Activated naive CD4-positive, alpha-beta T cell treated with anti-CD3 and anti-CD28 coated beads for 36 hours (primary cell): ENCODE measurements around the gene SLC39A7. TPM values are rescaled to one million over a fixed set of nuclear protein-coding genes. Genes with fewer than 3 reads are reported as not detected.
"Not testable (repeated sequence)": the region's sequence is repeated elsewhere in the genome, so short reads cannot be mapped to it uniquely, and the experiment has no call there.

Source experiments
- CTCF ChIA-PET: fragments of 350-600 bp; sonication (Branson Sonifier 250); formaldehyde crosslinking; loops from one replicate; lab custom pipeline; 2021; ENCODE audit warnings: antibody characterized with exemption; lab: Charles Lee
- DNase-seq: peaks from one replicate; pipeline ENCODE4 v3.0.0-alpha.2; 2020
- H3K27ac Mint-ChIP-seq: one replicate; pipeline ENCODE4 v1.8.0; 2021; ENCODE audit warnings: mild to moderate bottlenecking, mixed read lengths
- H3K27me3 Mint-ChIP-seq: one replicate; pipeline ENCODE4 v1.8.0; 2021; ENCODE audit warnings: low read depth, mixed read lengths
- H3K36me3 Mint-ChIP-seq: one replicate; pipeline ENCODE4 v1.8.0; 2021; ENCODE audit warnings: low read depth, mixed read lengths
- H3K4me1 Mint-ChIP-seq: one replicate; pipeline ENCODE4 v1.8.0; 2021; ENCODE audit warnings: low read depth, mixed read lengths
- H3K4me3 Mint-ChIP-seq: one replicate; pipeline ENCODE4 v1.8.0; 2021; ENCODE audit warnings: mild to moderate bottlenecking, moderate library complexity, mixed read lengths
- H3K9me3 Mint-ChIP-seq: one replicate; pipeline ENCODE4 v1.8.0; 2021; ENCODE audit warnings: mixed read lengths
- intact Hi-C: fragments of 100-400 bp; cut with micrococcal nuclease; formaldehyde crosslinking; loops from one replicate; pipeline ENCODE4 v1.15.1; 2023
- total RNA-seq, 2 experiments: library from RNA; stranded (reverse); gene quantifications; one replicate each; pipeline ENCODE4 v1.2.3, GENCODE V29; 2021

SLC39A7 gene
- total RNA-seq, 2 experiments from 2014 or later: 35.9 to 39.5 TPM

DNA sequence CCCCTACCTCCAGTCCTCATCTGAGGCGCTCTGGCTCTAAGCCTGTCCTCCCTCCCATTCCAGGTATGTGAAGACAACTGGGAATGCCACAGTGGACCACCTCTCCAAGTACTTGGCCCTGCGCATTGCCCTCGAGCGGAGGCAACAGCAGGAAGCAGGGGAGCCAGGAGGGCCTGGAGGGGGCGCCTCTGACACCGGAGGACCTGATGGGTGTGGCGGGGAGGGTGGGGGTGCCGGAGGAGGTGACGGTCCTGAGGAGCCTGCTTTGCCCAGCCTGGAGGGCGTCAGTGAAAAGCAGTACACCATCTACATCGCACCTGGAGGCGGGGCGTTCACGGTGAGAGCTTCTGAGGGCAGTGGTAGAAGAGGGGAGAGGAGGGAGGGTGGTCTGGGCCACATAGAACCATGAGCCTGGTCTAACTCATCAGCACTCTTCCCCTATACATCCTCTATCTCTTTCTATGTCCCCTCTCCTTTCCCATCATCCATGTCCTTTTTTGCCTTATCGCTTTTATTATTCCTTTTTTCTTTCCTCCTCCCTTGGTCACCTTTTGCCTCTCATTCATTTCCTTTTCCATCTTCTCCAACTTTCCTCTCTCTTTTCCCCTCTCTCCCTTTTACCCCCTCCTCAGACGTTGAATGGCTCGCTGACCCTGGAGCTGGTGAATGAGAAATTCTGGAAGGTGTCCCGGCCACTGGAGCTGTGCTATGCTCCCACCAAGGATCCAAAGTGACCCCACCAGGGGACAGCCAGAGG, 11.2 kb downstream of the SLC39A7 start:
- CTCF ChIA-PET: interaction anchor here (0.7 to 1.4 kb wide), 2 partner anchors 36 to 1065 kb away, joined by 4 to 5 read pairs; no protein-coding TSS in a partner anchor

DNA sequence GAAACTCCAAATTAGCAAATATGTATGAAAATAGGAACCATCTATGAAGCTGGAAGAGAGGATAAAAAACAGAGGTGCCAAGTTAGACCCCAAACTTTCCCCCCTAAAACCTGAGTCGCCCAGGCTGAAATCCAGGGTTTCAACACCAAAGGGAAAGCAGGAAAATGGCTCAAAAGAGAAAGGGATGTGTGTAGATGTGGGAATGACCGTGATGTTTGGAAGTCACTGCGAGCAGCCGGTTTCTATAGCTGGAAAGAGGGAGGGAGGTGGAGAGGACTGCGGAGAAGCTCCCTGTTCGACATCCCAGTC, 12.1 kb downstream of the SLC39A7 start:
- intact Hi-C loops: no loop called here
- CTCF ChIA-PET: interaction anchor here (0.7 to 1.4 kb wide), 2 partner anchors 34 to 35 kb away, joined by 3 to 4 read pairs; no protein-coding TSS in a partner anchor
- peaks cover 29% of the 10 kb centered on the region for H3K4me1 Mint-ChIP-seq

More for the DNA sequence above, 11.2 kb downstream of the SLC39A7 start:
- Mint-ChIP-seq H3K4me3 (no peak overlapping the region), H3K27me3 (peaks cover 20% of the 10 kb centered on the region), H3K9me3 (no peaks in the 10 kb centered on the region), H3K36me3 (peaks cover 21% of the 10 kb centered on the region), H3K27ac (no peak overlapping the region), H3K4me1 (peaks cover 34% of the 10 kb centered on the region)
- intact Hi-C loops: no loop called here
- no peak for DNase-seq

DNA sequence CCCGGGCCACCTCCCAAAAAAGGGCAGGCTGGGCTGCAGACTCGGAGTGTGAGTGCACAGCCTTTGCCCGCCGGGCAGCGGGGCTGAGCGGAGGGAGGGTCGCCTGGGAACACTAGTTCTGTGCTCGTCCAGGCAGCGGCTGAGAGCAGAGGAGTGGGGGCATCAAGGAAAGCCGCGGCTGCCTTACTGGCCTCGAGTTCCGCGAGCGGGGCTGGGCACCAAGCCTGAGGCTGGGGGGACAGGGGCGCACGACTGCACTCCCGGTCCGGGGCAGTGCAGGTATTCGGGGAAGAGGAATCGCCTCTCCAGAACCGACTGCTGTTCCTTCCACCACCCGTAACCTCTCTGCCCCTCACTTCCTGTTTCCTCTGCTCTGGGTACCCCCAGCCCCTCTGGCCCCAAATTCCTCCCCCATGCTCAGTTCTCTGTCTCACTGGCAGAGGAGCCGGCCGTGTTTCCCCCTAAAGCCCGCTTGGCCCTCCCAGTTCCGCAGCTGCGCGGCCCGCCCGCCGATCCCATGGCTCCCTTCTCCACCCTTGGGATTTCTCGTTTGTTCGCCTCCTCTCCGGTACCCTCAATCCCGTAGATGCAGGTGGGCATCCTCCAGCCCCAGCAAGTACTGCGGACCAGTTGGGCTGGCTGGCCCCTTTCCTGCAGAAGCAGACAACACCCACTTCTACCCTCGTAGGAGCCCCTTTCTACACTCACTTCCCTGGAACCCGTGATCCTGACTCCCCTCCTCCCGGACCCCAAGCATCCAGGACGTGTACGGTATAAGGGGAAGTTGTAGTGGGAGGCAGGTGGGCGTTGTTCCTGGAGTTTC, 12.7 kb downstream of the SLC39A7 start:
- Mint-ChIP-seq H3K4me1 (peaks cover 29% of the 10 kb centered on the region), H3K9me3 (no peaks in the 10 kb centered on the region), H3K4me3 (peak overlapping the region; percentile 57), H3K36me3 (peaks cover 21% of the 10 kb centered on the region), H3K27ac (no peak overlapping the region), H3K27me3 (peaks cover 28% of the 10 kb centered on the region)
- CTCF ChIA-PET: interaction anchor here (0.7 to 1.4 kb wide), 2 partner anchors 33 to 35 kb away, joined by 3 to 4 read pairs; no protein-coding TSS in a partner anchor
- intact Hi-C loops: no loop called here
- peak; percentile 39 for DNase-seq

More for the DNA sequence above, 12.1 kb downstream of the SLC39A7 start:
- peak overlapping the region; percentile 57 for H3K4me3 Mint-ChIP-seq
- no peak for DNase-seq
- H3K36me3 Mint-ChIP-seq: peaks cover 21% of the 10 kb centered on the region
- H3K27me3 Mint-ChIP-seq: peaks cover 22% of the 10 kb centered on the region
- H3K27ac Mint-ChIP-seq: peak overlapping the region; percentile 39
- H3K9me3 Mint-ChIP-seq: no peaks in the 10 kb centered on the region

DNA sequence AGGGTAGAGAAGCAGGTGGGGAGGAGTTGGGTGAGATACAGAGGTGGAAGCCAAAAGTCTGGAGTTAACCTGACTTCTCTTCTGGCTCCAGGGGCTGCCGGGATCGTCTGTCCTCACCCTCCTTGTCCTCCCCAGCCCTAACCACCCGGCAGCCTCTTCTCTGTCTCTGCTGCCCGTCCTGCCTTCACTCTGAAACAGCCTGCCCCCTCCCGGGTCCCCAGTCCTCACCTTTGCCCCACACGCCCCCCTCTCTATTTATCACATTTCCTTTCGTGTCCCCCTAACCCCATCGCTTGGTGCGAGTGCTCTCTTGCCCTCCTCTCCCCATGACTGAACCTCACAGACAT, 13.3 kb downstream of the SLC39A7 start:
- Mint-ChIP-seq H3K27ac (no peak overlapping the region), H3K27me3 (peaks cover 31% of the 10 kb centered on the region), H3K9me3 (no peaks in the 10 kb centered on the region), H3K4me3 (peak overlapping the region; percentile 57), H3K36me3 (peaks cover 21% of the 10 kb centered on the region), H3K4me1 (peaks cover 26% of the 10 kb centered on the region)
- DNase-seq: no peak
- intact Hi-C loops: no loop called here
- CTCF ChIA-PET: no interaction called here

DNA sequence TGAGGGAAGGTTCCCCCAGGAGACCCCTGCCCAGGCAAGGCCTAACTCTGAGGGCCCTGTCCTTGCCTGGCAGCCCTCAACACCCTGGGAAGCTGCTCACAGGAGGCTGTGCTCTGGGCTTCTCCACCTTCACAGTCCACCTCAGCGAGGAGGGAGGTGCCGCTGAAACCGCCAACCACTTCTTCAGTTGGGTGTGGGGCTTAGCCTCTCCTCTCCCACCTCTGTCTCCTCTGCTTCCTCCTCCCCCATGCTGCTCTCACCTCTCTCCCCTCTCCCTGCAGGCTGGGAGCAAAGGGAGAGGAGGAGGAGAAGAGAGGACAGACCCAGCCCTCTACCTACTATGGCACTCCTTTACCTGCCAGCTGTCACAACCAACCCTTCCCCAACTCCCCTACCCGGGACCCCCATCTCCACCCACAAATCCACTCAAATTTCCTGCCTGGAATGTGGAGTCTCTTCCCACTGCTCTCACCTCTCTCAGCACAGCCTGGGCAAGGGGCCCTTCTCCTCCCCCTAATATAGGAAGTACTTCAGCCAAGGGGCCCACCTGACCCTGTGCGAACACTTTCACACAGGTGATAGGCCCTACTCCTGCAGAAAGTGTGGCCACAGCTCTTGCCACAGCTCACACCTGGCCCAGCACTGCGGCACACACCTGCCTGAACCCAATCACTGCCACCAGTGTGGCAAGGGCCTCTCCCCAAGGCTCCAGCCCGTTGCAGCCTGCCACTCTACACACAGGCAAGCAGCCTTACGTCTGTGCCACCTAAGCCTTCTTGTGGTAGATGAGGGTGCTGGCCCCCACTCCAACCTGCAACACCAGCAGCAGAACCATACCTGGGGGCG, 14.8 kb downstream of the SLC39A7 start:
- no peaks in the 10 kb centered on the region for H3K9me3 Mint-ChIP-seq
- H3K27me3 Mint-ChIP-seq: peaks cover 31% of the 10 kb centered on the region
- H3K36me3 Mint-ChIP-seq: peaks cover 12% of the 10 kb centered on the region
- no peak overlapping the region for H3K27ac Mint-ChIP-seq
- peaks cover 18% of the 10 kb centered on the region for H3K4me1 Mint-ChIP-seq
- CTCF ChIA-PET: no interaction called here
- no peak for DNase-seq
- intact Hi-C loops: no loop called here
- no peak overlapping the region for H3K4me3 Mint-ChIP-seq

DNA sequence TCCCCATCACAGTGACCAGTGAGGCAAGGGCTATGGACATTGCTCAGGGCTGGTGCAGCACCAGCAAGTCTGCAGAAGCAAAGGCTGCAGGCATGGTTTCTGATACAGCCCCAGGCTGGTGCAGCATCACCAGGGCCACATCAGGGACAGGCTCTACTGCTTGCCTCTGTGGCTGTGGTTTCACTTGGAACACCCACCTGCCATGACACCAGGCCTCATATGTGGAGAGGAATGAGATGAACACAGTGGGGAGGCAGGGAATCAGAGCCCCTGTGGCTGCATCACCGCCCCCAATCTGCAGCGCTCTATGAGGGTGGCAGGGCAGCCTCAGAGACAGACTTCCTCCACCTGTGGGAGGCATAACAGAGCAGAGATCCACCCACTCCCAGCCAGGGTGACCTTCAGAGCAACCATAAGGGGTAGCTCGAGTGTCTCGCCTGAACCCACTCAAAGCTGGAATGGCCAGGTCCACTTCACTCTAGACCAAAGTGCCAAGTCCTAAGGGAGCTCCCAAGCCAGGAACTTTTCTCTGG, 15.5 kb downstream of the SLC39A7 start:
- CTCF ChIA-PET: no interaction called here
- Mint-ChIP-seq H3K36me3 (peaks cover 8% of the 10 kb centered on the region), H3K4me3 (no peak overlapping the region), H3K27me3 (peaks cover 31% of the 10 kb centered on the region), H3K27ac (no peak overlapping the region), H3K4me1 (peaks cover 18% of the 10 kb centered on the region), H3K9me3 (no peaks in the 10 kb centered on the region)
- intact Hi-C loops: no loop called here
- DNase-seq: no peak

DNA sequence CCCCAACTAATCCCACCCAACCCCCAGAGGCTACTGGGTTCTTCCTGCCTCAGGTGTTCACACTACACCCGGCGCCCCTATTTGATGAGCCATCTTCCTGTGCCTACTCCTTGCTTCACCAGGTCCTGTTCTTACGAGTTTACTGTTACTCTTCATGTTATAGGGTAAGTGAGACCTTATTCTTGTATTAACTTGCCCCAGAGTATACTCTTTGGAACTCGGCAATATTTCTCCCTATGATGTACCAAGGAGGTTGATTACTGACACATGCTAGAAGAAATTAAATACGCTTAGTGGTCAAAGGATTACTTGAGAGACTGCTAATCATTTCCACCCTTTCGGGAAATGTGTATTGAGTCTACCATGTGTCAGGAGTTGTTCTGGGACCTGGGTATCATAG, 16.6 kb downstream of the SLC39A7 start:
- Mint-ChIP-seq H3K4me3 (no peak overlapping the region), H3K27ac (no peak overlapping the region), H3K27me3 (peaks cover 34% of the 10 kb centered on the region), H3K36me3 (peaks cover 3% of the 10 kb centered on the region), H3K9me3 (no peaks in the 10 kb centered on the region), H3K4me1 (peaks cover 18% of the 10 kb centered on the region)
- DNase-seq: no peak
- intact Hi-C loops: no loop called here
- CTCF ChIA-PET: no interaction called here

DNA sequence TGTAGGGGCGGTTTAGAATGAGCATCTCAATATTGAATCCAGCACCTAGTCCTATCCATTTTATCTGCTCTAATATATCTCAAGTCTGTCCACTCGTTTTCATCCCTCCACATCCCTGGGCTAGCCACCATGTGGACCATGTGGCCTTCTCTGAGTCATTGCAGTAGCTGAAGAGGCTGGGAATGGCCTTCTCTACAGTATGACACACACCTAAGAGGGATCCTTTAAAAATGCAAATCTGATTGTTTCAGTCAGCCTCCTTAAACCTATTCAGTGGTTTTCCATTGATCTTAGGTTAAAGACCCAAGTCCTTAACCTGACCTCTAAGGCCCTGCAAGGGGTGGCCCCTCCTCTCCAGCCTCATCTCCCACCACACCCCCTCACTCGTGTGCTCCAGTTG, 17.0 kb downstream of the SLC39A7 start:
- intact Hi-C loops: no loop called here
- CTCF ChIA-PET: interaction anchor here (1.2 kb wide), 1 partner anchor 91 kb away, joined by 3 read pairs; no protein-coding TSS in a partner anchor
- Mint-ChIP-seq H3K4me1 (peaks cover 16% of the 10 kb centered on the region), H3K27me3 (peaks cover 32% of the 10 kb centered on the region), H3K36me3 (peaks cover under 1% of the 10 kb centered on the region), H3K27ac (no peak overlapping the region), H3K9me3 (no peaks in the 10 kb centered on the region), H3K4me3 (no peak overlapping the region)
- DNase-seq: no peak

DNA sequence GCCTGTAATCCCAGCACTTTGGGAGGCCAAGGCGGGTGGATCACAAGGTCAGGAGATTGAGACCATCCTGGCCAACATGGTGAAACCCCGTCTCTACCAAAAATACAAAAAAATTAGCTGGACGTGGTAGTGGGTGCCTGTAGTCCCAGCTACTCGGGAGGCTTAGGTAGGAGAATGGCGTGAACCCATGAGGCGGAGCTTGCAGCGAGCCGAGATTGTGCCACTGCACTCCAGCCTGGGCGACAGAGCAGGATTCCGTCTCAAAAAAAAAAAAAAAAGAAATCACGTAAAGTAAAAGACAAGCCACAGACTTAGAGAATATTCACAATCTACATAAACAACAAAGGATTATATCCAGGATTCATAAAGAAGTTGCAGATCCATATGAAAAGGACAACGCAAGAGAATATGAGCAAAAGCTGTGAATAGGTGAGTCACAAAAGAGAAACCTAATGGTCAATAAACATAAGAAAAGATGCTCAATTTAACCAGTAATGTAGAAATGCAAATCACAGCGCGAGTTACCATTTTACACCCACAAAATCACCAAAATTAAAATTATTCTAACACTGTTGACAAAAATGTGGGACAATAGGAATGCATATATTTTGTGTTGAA, 25.9 kb downstream of the SLC39A7 start:
- H3K36me3 Mint-ChIP-seq, intact Hi-C loops, H3K9me3 Mint-ChIP-seq, H3K27me3 Mint-ChIP-seq, H3K27ac Mint-ChIP-seq, H3K4me1 Mint-ChIP-seq, DNase-seq, H3K4me3 Mint-ChIP-seq: not testable (repeated sequence)
- CTCF ChIA-PET: interaction anchor here (0.7 to 1.2 kb wide), 4 partner anchors 29 to 326 kb away, joined by 3 to 4 read pairs (median 3); no protein-coding TSS in a partner anchor

DNA sequence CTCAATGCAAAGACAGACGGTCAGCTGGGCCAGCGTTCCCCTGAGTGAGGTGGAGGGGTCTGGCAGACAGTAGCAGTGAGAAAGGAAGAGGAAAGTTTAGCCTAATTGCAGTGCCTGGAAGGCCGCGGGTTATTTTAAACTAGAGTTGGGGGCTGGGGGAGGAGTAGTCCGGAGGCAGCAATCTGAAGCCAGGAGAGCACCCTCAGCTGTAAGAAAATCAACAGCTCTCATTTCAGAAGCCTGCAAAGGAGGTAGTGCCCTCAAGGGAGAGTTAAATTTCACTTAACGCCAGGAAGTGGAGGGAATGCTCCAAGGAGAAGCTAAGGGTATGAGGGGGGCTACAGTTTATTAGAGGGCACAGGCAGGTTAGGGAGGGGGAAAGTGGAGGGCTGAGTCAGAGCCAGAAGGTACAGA, 34.6 kb downstream of the SLC39A7 start:
- H3K4me1 Mint-ChIP-seq: no peaks in the 10 kb centered on the region
- intact Hi-C loops: no loop called here
- no peak overlapping the region for H3K27ac Mint-ChIP-seq
- no peaks in the 10 kb centered on the region for H3K36me3 Mint-ChIP-seq
- no peak overlapping the region for H3K4me3 Mint-ChIP-seq
- H3K9me3 Mint-ChIP-seq: no peaks in the 10 kb centered on the region
- peaks cover 12% of the 10 kb centered on the region for H3K27me3 Mint-ChIP-seq
- DNase-seq: no peak
- CTCF ChIA-PET: no interaction called here

DNA sequence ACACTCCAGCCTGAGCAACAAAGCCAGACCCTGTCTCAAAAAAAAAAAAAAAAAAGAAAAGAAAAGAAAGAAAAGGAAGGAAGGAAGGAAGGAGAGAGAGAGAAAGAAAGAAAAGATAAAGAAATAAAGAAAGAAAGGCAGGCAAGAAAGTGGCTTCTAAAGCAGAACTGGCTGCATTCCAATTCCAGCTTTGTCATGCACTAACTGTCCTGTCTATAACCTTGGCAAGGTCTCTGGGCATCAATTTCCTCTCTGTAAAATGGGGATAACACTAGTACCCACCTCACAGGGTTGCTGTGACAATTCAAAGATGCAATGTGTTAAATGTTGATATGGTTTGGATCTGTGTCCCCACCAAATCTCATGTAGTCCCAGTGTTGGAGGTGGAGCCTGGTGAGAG, 35.7 kb downstream of the SLC39A7 start:
- Mint-ChIP-seq H3K27me3 (peaks cover 12% of the 10 kb centered on the region), H3K36me3 (no peaks in the 10 kb centered on the region), H3K9me3 (no peaks in the 10 kb centered on the region), H3K4me3 (no peak overlapping the region), H3K4me1 (peaks cover 2% of the 10 kb centered on the region), H3K27ac (no peak overlapping the region)
- CTCF ChIA-PET: no interaction called here
- intact Hi-C loops: no loop called here
- no peak for DNase-seq
